GM12878 (cell line): ENCODE data around the gene B3GALT6. TPM values are rescaled to one million over a fixed set of nuclear protein-coding genes. Genes with fewer than 3 reads are reported as not detected.
A peak's percentile ranks its signal among the peaks of the same experiment; 100 is the strongest.

Experiments used
- ATAC-seq: fragments of 200-7000 bp; cut with Tn5 transposase; 3 replicates; pipeline ENCODE4 v1.9.1; 2020; ENCODE audit warnings: mild to moderate bottlenecking, moderate library complexity
- BruUV-seq: library from RNA; stranded (reverse); fragments of 400-500 nt; replicated peaks from 2 replicates; lab custom pipeline; 2021; lab: Mats Ljungman, UMichigan
- CTCF ChIA-PET: fragments of 300-600 bp; sonication (Branson Sonifier 250); formaldehyde crosslinking; extraction: SDS; loops from one replicate; lab custom pipeline; 2021; ENCODE audit warnings: inconsistent platforms; lab: Yijun Ruan, JAX
- POLR2A ChIA-PET: fragments of 350-600 bp; formaldehyde crosslinking; extraction: SDS; loops from one replicate; lab custom pipeline; 2021; ENCODE audit warnings: inconsistent platforms; lab: Charles Lee
- RAD21 ChIA-PET: fragments of 300-600 bp; sonication (Branson Sonifier 250); formaldehyde crosslinking; loops from one replicate; lab custom pipeline; 2023; ENCODE audit warnings: antibody characterized with exemption; ENCODE audit not compliant: unreplicated experiment; lab: Charles Lee
- SMC1A ChIA-PET: fragments of 300-600 bp; sonication (Branson Sonifier 250); formaldehyde crosslinking; loops from one replicate; lab custom pipeline; 2023; ENCODE audit not compliant: unreplicated experiment, uncharacterized antibody; lab: Charles Lee
- DNase-seq: peaks from one replicate; pipeline ENCODE4 v3.0.0-alpha.2; 2011; ENCODE audit warnings: low read depth, low spot score
- FAIRE-seq: peaks from 3 replicates; lab custom pipeline; 2011; peaks lifted over from hg19 to GRCh38; lab: Jason Lieb, UNC
- H2AFZ ChIP-seq: 2 replicates; pipeline ENCODE4 v1.6.0; 2011; ENCODE audit warnings: low read depth, low read length, control low read depth; ENCODE audit not compliant: control insufficient read depth
- H3K27ac ChIP-seq: 2 replicates; pipeline ENCODE4 v1.5.1; 2011; ENCODE audit warnings: control low read depth; ENCODE audit not compliant: control insufficient read depth, insufficient read depth
- H3K27me3 ChIP-seq, 2 experiments: replicated peaks in 1 of 2; 2 replicates each; pipeline versions ENCODE4 v1.6.0 to v1.6.1; 2011; ENCODE audit warnings: low read length in 1 of 2; ENCODE audit not compliant: control insufficient read depth in 2 of 2, insufficient read depth in 2 of 2
- H3K36me3 ChIP-seq, 2 experiments: 2 replicates each; pipeline ENCODE4 v1.5.1; 2011; ENCODE audit warnings: low read length in 1 of 2; ENCODE audit not compliant: control insufficient read depth in 2 of 2, insufficient read depth in 2 of 2
- H3K4me1 ChIP-seq: 2 replicates; pipeline ENCODE4 v1.6.1; 2011; ENCODE audit warnings: mild to moderate bottlenecking, low read length, moderate library complexity, mixed read lengths; ENCODE audit not compliant: control insufficient read depth, insufficient read depth
- H3K4me2 ChIP-seq: 2 replicates; pipeline ENCODE4 v1.6.0; 2011; ENCODE audit warnings: control low read depth; ENCODE audit not compliant: control insufficient read depth, insufficient read depth
- H3K4me3 ChIP-seq: fragments of 200-600 bp; sonication (generic); 2 replicates; pipeline ENCODE4 v1.5.1; 2016
- H3K79me2 ChIP-seq: 2 replicates; pipeline ENCODE4 v1.6.0; 2011; ENCODE audit warnings: low read length; ENCODE audit not compliant: control insufficient read depth, insufficient read depth
- H3K9ac ChIP-seq: 2 replicates; pipeline ENCODE4 v1.8.0; 2011; ENCODE audit warnings: low read length, control low read depth, mixed read lengths; ENCODE audit not compliant: control insufficient read depth, insufficient read depth
- H3K9me3 ChIP-seq: replicated peaks from 3 replicates; pipeline ENCODE4 v1.5.1; 2011; ENCODE audit warnings: mild to moderate bottlenecking, low read length; ENCODE audit not compliant: control insufficient read depth, insufficient read depth
- H4K20me1 ChIP-seq: 2 replicates; pipeline ENCODE4 v1.6.0; 2011; ENCODE audit not compliant: control insufficient read depth, insufficient read depth
- BCL11A ChIP-seq: IDR thresholded peaks from 2 replicates; pipeline ENCODE4 v1.6.1; 2011; ENCODE audit warnings: low read depth, low read length
- CBX3 ChIP-seq: fragments of 200-600 bp; sonication (generic); IDR thresholded peaks from 2 replicates; pipeline ENCODE4 v1.6.1; 2016; ENCODE audit warnings: low read depth, borderline replicate concordance
- EED ChIP-seq: sonication (generic); IDR thresholded peaks from 2 replicates; pipeline ENCODE4 v1.6.1; 2016; ENCODE audit warnings: antibody characterized with exemption, low read depth
- MTA3 ChIP-seq: IDR thresholded peaks from 2 replicates; pipeline ENCODE4 v1.6.1; 2012; ENCODE audit warnings: low read length, inconsistent platforms, borderline replicate concordance
- NRF1 ChIP-seq: conservative IDR thresholded peaks from 2 replicates; pipeline ENCODE4 v1.6.1; 2011; ENCODE audit warnings: mild to moderate bottlenecking, low read depth, low read length, improper control_type of control experiment
- TCF7 ChIP-seq: IDR thresholded peaks from 2 replicates; pipeline ENCODE4 v1.6.1; 2014; ENCODE audit warnings: antibody characterized with exemption, borderline replicate concordance
- WGBS: methylation state at CpG from one replicate; pipeline ENCODE4 v1.1.6; 2016; ENCODE audit warnings: low lambda C conversion rate; ENCODE audit not compliant: insufficient replicate concordance, insufficient coverage; ENCODE audit errors: missing lambda C conversion rate; 5-methylcytosine and 5-hydroxymethylcytosine counted together
- in situ Hi-C: fragments of 300-500 bp; cut with MboI; formaldehyde crosslinking; loops from 9 replicates; pipeline ENCODE4 v1.14.3; 2018; ENCODE audit warnings: mixed read lengths
- intact Hi-C: fragments of 100-400 bp; cut with micrococcal nuclease; formaldehyde crosslinking; loops from one replicate; pipeline ENCODE4 v1.14.2; 2022; ENCODE audit not compliant: unreplicated experiment
- polyA plus RNA-seq, 11 experiments: library from polyadenylated mRNA; depleted of rRNA in 4 of 11; unstranded in 6 of 11; stranded (reverse) in 5 of 11; fragments of >200 nt; fragmentation: Nextera tagmentation in 4 of 11; fragmentation: Illumina TruSeq in 1 of 11; extraction: Ambion mirVana in 4 of 11; extraction: Trizol in 1 of 11; gene quantifications; 1 replicate in 1 of 11; 2 replicates in 10 of 11; pipeline versions ENCODE4 v1.2.1 to v1.2.3, GENCODE V29; 2011 to 2016; ENCODE audit warnings: inconsistent platforms in 2 of 11, missing spikeins in 2 of 11, low read depth in 1 of 11
- total RNA-seq, 4 experiments: library from RNA; depleted of rRNA in 3 of 4; stranded (reverse); fragments of >200 nt in 3 of 4; fragmentation: Illumina TruSeq in 1 of 4; extraction: Trizol in 1 of 4; gene quantifications; 2 replicates each; pipeline versions ENCODE4 v1.2.1 to v1.2.3, GENCODE V29; 2013 to 2021
- TF ChIP-seq, protein P1 (sequence below): IDR thresholded peaks from 2 replicates; pipeline ENCODE4 v1.6.1; 2011; ENCODE audit warnings: mild to moderate bottlenecking, low read depth, low read length, moderate library complexity; ENCODE audit not compliant: insufficient replicate concordance

B3GALT6 gene
- total and polyA plus RNA-seq, 10 of the 15 experiments (the other 5 are each of a cell fraction or from before 2014, with no cell fraction given), result 0.53 to 20.8 (median 4.5) TPM

DNA sequence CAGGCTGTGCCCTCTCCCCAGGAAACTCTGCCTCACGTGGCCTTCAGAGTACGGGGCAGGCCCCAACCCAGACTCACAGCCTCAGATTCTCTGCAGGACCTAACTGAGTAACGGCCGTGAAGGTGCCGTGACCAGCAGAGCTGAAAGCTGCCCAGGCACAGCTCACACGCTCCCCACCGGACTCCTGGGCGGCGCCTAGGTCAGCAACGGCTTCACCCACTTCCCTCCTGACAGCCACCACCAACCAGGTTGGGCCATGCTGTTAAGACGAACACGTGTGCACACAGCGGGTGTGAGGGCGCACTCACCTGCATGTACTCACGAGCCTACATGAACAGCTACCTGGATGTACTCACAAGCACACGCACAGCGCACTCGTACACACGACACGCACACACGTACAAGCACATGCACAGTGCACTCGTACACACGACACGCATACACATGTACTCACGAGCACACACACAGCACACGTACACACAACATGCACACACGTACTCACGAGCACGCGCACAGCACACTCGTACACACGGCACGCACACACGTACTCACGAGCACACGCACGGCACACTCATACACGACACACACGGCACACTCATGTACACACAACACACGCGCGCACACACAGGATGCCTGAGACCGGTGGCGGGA, 9.3 kb upstream of the B3GALT6 start (continued):
- TF ChIP-seq, protein P1, sequence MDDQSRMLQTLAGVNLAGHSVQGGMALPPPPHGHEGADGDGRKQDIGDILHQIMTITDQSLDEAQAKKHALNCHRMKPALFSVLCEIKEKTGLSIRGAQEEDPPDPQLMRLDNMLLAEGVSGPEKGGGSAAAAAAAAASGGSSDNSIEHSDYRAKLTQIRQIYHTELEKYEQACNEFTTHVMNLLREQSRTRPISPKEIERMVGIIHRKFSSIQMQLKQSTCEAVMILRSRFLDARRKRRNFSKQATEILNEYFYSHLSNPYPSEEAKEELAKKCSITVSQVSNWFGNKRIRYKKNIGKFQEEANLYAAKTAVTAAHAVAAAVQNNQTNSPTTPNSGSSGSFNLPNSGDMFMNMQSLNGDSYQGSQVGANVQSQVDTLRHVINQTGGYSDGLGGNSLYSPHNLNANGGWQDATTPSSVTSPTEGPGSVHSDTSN, result peak; percentile 66
- no peak for TF ChIP-seq TCF7
- TF ChIP-seq MTA3, result no peak
- TF ChIP-seq CBX3, result no peak
- TF ChIP-seq NRF1, result no peak
- no peak for TF ChIP-seq EED

DNA sequence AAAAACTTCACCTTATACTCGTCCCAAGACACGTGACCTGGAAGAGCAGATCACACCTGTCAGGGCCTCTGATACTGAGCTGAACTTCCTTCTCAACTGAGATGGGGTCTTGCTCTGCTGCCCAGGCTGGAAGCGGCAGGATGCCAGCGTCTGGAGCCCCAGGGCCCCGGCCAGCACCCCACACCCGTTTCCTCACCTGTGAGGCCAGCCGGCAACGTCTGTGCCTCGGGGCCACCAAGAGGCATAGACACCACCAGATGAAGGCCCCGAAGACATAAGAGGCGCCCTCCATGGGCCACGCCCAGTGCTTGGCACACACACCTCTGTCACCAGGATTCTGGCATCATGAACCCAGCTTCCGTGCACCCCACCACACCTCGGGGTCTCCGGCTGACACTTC, 8.7 kb upstream of the B3GALT6 start:
- H3K9ac ChIP-seq, result no peak overlapping the region
- ChIA-PET SMC1A (no interaction called here), CTCF (no interaction called here), RAD21 (no interaction called here)
- no peaks in the 10 kb centered on the region for H3K4me1 ChIP-seq
- FAIRE-seq (no peak), ATAC-seq (no peak)
- H3K4me2 ChIP-seq, result no peak overlapping the region
- H3K79me2 ChIP-seq, result peaks cover 8% of the 10 kb centered on the region
- no peak overlapping the region for H3K4me3 ChIP-seq
- 98% methylated on average over 15 of the region's 15 CpGs for WGBS
- TF ChIP-seq BCL11A, result no peak
- TF ChIP-seq, all 136 proteins: peak for 0
- no peaks in the 10 kb centered on the region for H4K20me1 ChIP-seq
- in situ Hi-C loops (no loop called here), intact Hi-C loops (no loop called here)
- no peak for DNase-seq
- no peak overlapping the region for H3K27ac ChIP-seq
- no TSS peak for BruUV-seq
- H3K27me3 ChIP-seq, result no peaks in the 10 kb centered on the region
- no peaks in the 10 kb centered on the region; the same call in 2 of the 3 replicates for H3K9me3 ChIP-seq
- no peak overlapping the region for H2AFZ ChIP-seq
- H3K36me3 ChIP-seq, result peaks cover 6 to 49% of the 10 kb centered on the region in 2 experiments; a peak in 3 of 4 replicates
- POLR2A ChIA-PET, result no interaction called here
